GM23338 (cell line): ENCODE results near the gene CXXC5. TPM values are rescaled to one million over a fixed set of nuclear protein-coding genes. Genes with fewer than 3 reads are reported as not detected.

Experiments used
- ATAC-seq: fragments of 200-7000 bp; cut with Tn5 transposase; 3 replicates; pipeline ENCODE4 v1.9.1; 2020
- DNase-seq: peaks from one replicate; pipeline ENCODE4 v3.0.0-alpha.2; 2015; ENCODE audit warnings: low spot score
- H2AFZ ChIP-seq: fragments of 200-600 bp; sonication (generic); 2 replicates; pipeline ENCODE4 v1.8.0; 2016; ENCODE audit warnings: antibody characterized with exemption, mild to moderate bottlenecking, moderate library complexity
- H3F3A ChIP-seq: fragments of 200-600 bp; sonication (generic); replicated peaks from 2 replicates; pipeline ENCODE4 v1.8.0; 2017; ENCODE audit warnings: antibody characterized with exemption, mixed run types, low read depth
- H3K27ac ChIP-seq: fragments of 200-600 bp; sonication (generic); 2 replicates; pipeline ENCODE4 v1.6.1; 2016; ENCODE audit warnings: low read depth
- H3K27me3 ChIP-seq: fragments of 200-600 bp; sonication (generic); 2 replicates; pipeline ENCODE4 v1.8.0; 2016; ENCODE audit warnings: mild to moderate bottlenecking, mixed run types, moderate library complexity; ENCODE audit not compliant: insufficient read depth
- H3K36me3 ChIP-seq: fragments of 200-600 bp; sonication (generic); 2 replicates; pipeline ENCODE4 v1.8.0; 2016; ENCODE audit warnings: mild to moderate bottlenecking; ENCODE audit not compliant: insufficient read depth
- H3K4me1 ChIP-seq: fragments of 200-600 bp; sonication (generic); 2 replicates; pipeline ENCODE4 v1.8.0; 2016; ENCODE audit warnings: mild to moderate bottlenecking, moderate library complexity; ENCODE audit not compliant: insufficient read depth
- H3K4me2 ChIP-seq: fragments of 200-600 bp; sonication (generic); 2 replicates; pipeline ENCODE4 v1.7.1; 2017; ENCODE audit warnings: mixed run types
- H3K4me3 ChIP-seq: fragments of 200-600 bp; sonication (generic); 2 replicates; pipeline ENCODE4 v1.6.1; 2016; ENCODE audit warnings: mixed run types
- H3K79me2 ChIP-seq: fragments of 200-600 bp; sonication (generic); replicated peaks from 2 replicates; pipeline ENCODE4 v1.8.0; 2017; ENCODE audit warnings: mild to moderate bottlenecking; ENCODE audit not compliant: insufficient read depth
- H3K9me2 ChIP-seq: fragments of 200-600 bp; sonication (generic); 2 replicates; pipeline ENCODE4 v1.8.0; 2017; ENCODE audit not compliant: insufficient read depth
- H4K20me1 ChIP-seq: fragments of 200-600 bp; sonication (generic); replicated peaks from 2 replicates; pipeline ENCODE4 v1.8.0; 2017; ENCODE audit warnings: mild to moderate bottlenecking; ENCODE audit not compliant: insufficient read depth
- H3K27ac Mint-ChIP-seq: 2 replicates; pipeline ENCODE4 v1.8.0; 2020; ENCODE audit warnings: inconsistent platforms, mild to moderate bottlenecking, moderate library complexity, mixed read lengths
- H3K27me3 Mint-ChIP-seq: 3 replicates; pipeline ENCODE4 v1.8.0; 2022; ENCODE audit warnings: low read depth, mild to moderate bottlenecking, moderate library complexity, mixed read lengths, inconsistent platforms; ENCODE audit not compliant: insufficient read depth, poor library complexity
- H3K36me3 Mint-ChIP-seq: 3 replicates; pipeline ENCODE4 v1.8.0; 2021; ENCODE audit warnings: low read depth, mild to moderate bottlenecking, inconsistent platforms, moderate library complexity, mixed read lengths
- H3K4me1 Mint-ChIP-seq: 3 replicates; pipeline ENCODE4 v1.8.0; 2020; ENCODE audit warnings: mild to moderate bottlenecking, inconsistent platforms, mixed read lengths
- H3K4me3 Mint-ChIP-seq: 3 replicates; pipeline ENCODE4 v1.8.0; 2021; ENCODE audit warnings: moderate library complexity, mild to moderate bottlenecking, inconsistent platforms, mixed read lengths
- H3K9me3 Mint-ChIP-seq: 3 replicates; pipeline ENCODE4 v1.8.0; 2020; ENCODE audit warnings: moderate library complexity, mild to moderate bottlenecking, inconsistent platforms, mixed read lengths
- CREB1 ChIP-seq: fragments of 250-450 bp; sonication (Bioruptor Pico); IDR thresholded peaks from 2 replicates; pipeline ENCODE4 v1.5.0; 2020; ENCODE audit warnings: low read depth, mild to moderate bottlenecking, moderate library complexity
- CTCF ChIP-seq, 2 experiments: fragments of 200-600 bp in 1 of 2; sonication (generic) in 1 of 2; conservative IDR thresholded peaks; 2 replicates each; pipeline versions ENCODE4 v1.5.1 to v1.6.1; 2016 to 2017; ENCODE audit warnings: antibody characterized with exemption in 2 of 2, low read depth in 2 of 2, mild to moderate bottlenecking in 2 of 2, moderate library complexity in 1 of 2
- ETS1 ChIP-seq: IDR thresholded peaks from 2 replicates; pipeline ENCODE4 v1.6.1; 2016; ENCODE audit warnings: antibody characterized with exemption
- EZH2 ChIP-seq: fragments of 200-600 bp; sonication (generic); IDR thresholded peaks from one replicate; pipeline ENCODE4 v1.8.0; 2017; ENCODE audit warnings: antibody characterized with exemption, mild to moderate bottlenecking, low read depth; ENCODE audit not compliant: unreplicated experiment
- EZH2phosphoT487 ChIP-seq: fragments of 200-600 bp; sonication (generic); IDR thresholded peaks from one replicate; pipeline ENCODE4 v1.8.1; 2018; ENCODE audit warnings: antibody characterized with exemption; ENCODE audit not compliant: unreplicated experiment
- JUNB ChIP-seq: IDR thresholded peaks from one replicate; pipeline ENCODE4 v1.6.1; 2016; ENCODE audit warnings: antibody characterized with exemption; ENCODE audit not compliant: unreplicated experiment
- NANOG ChIP-seq: IDR thresholded peaks from 2 replicates; pipeline ENCODE4 v1.6.1; 2016; ENCODE audit warnings: antibody characterized with exemption, borderline replicate concordance
- POLR2AphosphoS5 ChIP-seq: IDR thresholded peaks from 2 replicates; pipeline ENCODE4 v1.6.1; 2016; ENCODE audit warnings: antibody characterized with exemption, low read depth
- REST ChIP-seq: IDR thresholded peaks from one replicate; pipeline ENCODE4 v1.6.1; 2018; ENCODE audit warnings: antibody characterized with exemption; ENCODE audit not compliant: unreplicated experiment
- STAT1 ChIP-seq: IDR thresholded peaks from one replicate; pipeline ENCODE4 v1.6.1; 2016; ENCODE audit warnings: antibody characterized with exemption; ENCODE audit not compliant: unreplicated experiment
- ZNF114 ChIP-seq: fragments of 250-450 bp; sonication (Bioruptor Pico); IDR thresholded peaks from 2 replicates; pipeline ENCODE4 v1.5.0; 2020; ENCODE audit warnings: mild to moderate bottlenecking, moderate library complexity
- ZNF331 ChIP-seq: fragments of 250-450 bp; sonication (Bioruptor Pico); IDR thresholded peaks from 2 replicates; pipeline ENCODE4 v1.5.0; 2020; ENCODE audit warnings: low read depth, mild to moderate bottlenecking, moderate library complexity
- ZNF462 ChIP-seq: fragments of 250-450 bp; sonication (Bioruptor Pico); IDR thresholded peaks from 2 replicates; pipeline ENCODE4 v1.5.0; 2020; ENCODE audit warnings: mild to moderate bottlenecking, moderate library complexity
- polyA plus RNA-seq: library from polyadenylated mRNA; unstranded; fragments of >200 nt; fragmentation: Nextera tagmentation; extraction: Ambion mirVana; gene quantifications from 2 replicates; pipeline ENCODE4 v1.2.1, GENCODE V29; 2016
- total RNA-seq: library from RNA; depleted of rRNA; stranded (reverse); fragments of >200 nt; shearing (Covaris generic); gene quantifications from 2 replicates; pipeline ENCODE4 v1.2.3, GENCODE V29; 2014

Gene CXXC5
- total and polyA plus RNA-seq, 2 experiments from 2014 or later = 63.3 to 111 TPM

GRCh38 chr5:139641116-139642080 lies 6.8 kb upstream of the CXXC5 start:
- Histone ChIP-seq H3K79me2 (no peaks in the 10 kb centered on the region), H3K4me3 (peak overlapping the region; percentile 26; the same call in 1 of the 2 replicates), H3K9me2 (no peaks in the 10 kb centered on the region), H3F3A (peaks cover 34% of the 10 kb centered on the region), H2AFZ (no peak overlapping the region), H4K20me1 (peaks cover 7% of the 10 kb centered on the region; the same call in 1 of the 2 replicates), H3K27ac (0 out of 2 replicates have a peak overlapping the region, but pooled peaks have one; percentile 59), H3K27me3 (peaks cover 33% of the 10 kb centered on the region), H3K36me3 (no peaks in the 10 kb centered on the region), H3K4me1 (peaks cover 74% of the 10 kb centered on the region), H3K4me2 (peak overlapping the region; percentile 57)
- Mint-ChIP-seq H3K36me3 (peaks cover 8% of the 10 kb centered on the region; the same call in 2 of the 3 replicates), H3K4me3 (no peak overlapping the region; the same call in 2 of the 3 replicates), H3K27ac (no peak overlapping the region), H3K27me3 (peaks cover 54% of the 10 kb centered on the region), H3K4me1 (peaks cover 86% of the 10 kb centered on the region), H3K9me3 (no peaks in the 10 kb centered on the region)
- TF ChIP-seq CTCF (conservative IDR thresholded peaks at IDR 0.05; ENCODE audit: low read depth in 2 of 2) = no peak
- TF ChIP-seq ETS1 = no peak
- TF ChIP-seq POLR2AphosphoS5 = no peak
- TF ChIP-seq EZH2phosphoT487 = no peak
- TF ChIP-seq REST = no peak
- TF ChIP-seq ZNF114 (CRISPR knock-in tag) = no peak
- TF ChIP-seq ZNF331 = no peak
- no peak for TF ChIP-seq STAT1
- TF ChIP-seq NANOG = no peak
- no peak for TF ChIP-seq EZH2
- TF ChIP-seq ZNF462 = no peak
- TF ChIP-seq CREB1 = no peak
- TF ChIP-seq JUNB = no peak
- DNase-seq = no peak
- no peak for ATAC-seq
